Body of pancreas (tissue), 4 donors: ENCODE data around the gene PVALB. TPM values are rescaled to one million over a fixed set of nuclear protein-coding genes. Genes with fewer than 3 reads are reported as not detected.

Experiments used
- ATAC-seq: fragments of 150-250 bp; one replicate; pipeline ENCODE4 v1.9.1; 2016
- DNase-seq, 4 donors: peaks; one replicate each; pipeline ENCODE4 v3.0.0-alpha.2; 2019
- H3K27ac ChIP-seq, 4 donors: fragments of 200-600 bp; sonication (generic); 1 replicate in 3 of 4; 2 replicates in 1 of 4; pipeline versions ENCODE4 v1.5.1 to v1.6.1; 2016 to 2019; ENCODE audit warnings: mild to moderate bottlenecking in 1 of 4, mixed read lengths in 1 of 4, moderate library complexity in 1 of 4
- H3K27me3 ChIP-seq, 2 donors: fragments of 200-600 bp; sonication (generic); one replicate each; pipeline ENCODE4 v1.6.0; 2016; ENCODE audit warnings: mild to moderate bottlenecking in 1 of 2
- H3K36me3 ChIP-seq, 2 donors: fragments of 200-600 bp; sonication (generic); replicated peaks in 1 of 2; 2 replicates each; pipeline ENCODE4 v1.5.1; 2016; ENCODE audit warnings: low read depth in 2 of 2; ENCODE audit not compliant: insufficient read depth in 1 of 2
- H3K4me1 ChIP-seq: fragments of 200-600 bp; sonication (generic); one replicate; pipeline ENCODE4 v1.6.0; 2016
- H3K4me3 ChIP-seq, 2 donors: fragments of 200-600 bp; sonication (generic); 1 replicate in 1 of 2; 2 replicates in 1 of 2; pipeline ENCODE4 v1.5.1; 2016 to 2019
- H3K9me3 ChIP-seq, 3 donors: fragments of 200-600 bp; sonication (generic); 1 replicate in 2 of 3; 2 replicates in 1 of 3; pipeline ENCODE4 v1.5.1; 2016
- POLR2A ChIP-seq, 3 donors: fragments of 450-650 bp; IDR thresholded peaks; one replicate each; pipeline ENCODE4 v1.6.1; 2016; ENCODE audit warnings: antibody characterized with exemption in 3 of 3, mild to moderate bottlenecking in 2 of 3
- WGBS, 2 donors: methylation state at CpG; one replicate each; pipeline ENCODE4 v1.1.5; 2017; 5-methylcytosine and 5-hydroxymethylcytosine counted together
- intact Hi-C: fragments of 100-400 bp; cut with DNase I; formaldehyde crosslinking; loops from one replicate; pipeline ENCODE4 v1.15.1; 2023
- total RNA-seq, 2 donors: library from RNA; depleted of rRNA; stranded (reverse); fragments of >200 nt; gene quantifications; one replicate each; pipeline ENCODE4 v1.1.0, GENCODE V29; 2016
- TF ChIP-seq, protein P1 (sequence below), 7 experiments: fragments of 450-650 bp in 4 of 7; fragments of 200-600 bp in 3 of 7; sonication (generic) in 3 of 7; IDR thresholded peaks; one replicate each; pipeline ENCODE4 v1.5.1; 2016 to 2019; ENCODE audit warnings: antibody characterized with exemption in 7 of 7

The PVALB gene
- total RNA-seq, 2 donors from 2014 or later: not detected

DNA sequence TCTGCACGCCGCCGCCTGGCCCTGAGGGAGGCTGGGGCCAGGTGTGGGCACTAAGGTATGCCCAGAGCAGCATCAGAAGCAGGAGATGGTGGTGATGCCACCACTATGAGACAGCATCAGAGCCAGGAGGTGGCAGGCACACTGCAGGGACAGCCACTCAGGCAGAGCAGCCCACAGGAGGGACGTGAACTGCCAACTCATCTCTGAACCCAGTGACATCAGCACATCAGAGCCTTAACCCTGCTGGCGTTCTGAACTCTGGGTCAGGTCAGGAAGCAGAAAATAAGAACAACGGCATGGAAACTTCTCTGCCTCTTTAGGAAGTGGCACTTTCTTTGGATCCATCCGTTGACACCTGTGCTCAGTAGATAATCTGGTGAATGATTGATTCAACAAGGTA is 26.2 kb downstream of the PVALB start:
- ATAC-seq (no peak), DNase-seq (no peak)
- TF ChIP-seq, protein P1, sequence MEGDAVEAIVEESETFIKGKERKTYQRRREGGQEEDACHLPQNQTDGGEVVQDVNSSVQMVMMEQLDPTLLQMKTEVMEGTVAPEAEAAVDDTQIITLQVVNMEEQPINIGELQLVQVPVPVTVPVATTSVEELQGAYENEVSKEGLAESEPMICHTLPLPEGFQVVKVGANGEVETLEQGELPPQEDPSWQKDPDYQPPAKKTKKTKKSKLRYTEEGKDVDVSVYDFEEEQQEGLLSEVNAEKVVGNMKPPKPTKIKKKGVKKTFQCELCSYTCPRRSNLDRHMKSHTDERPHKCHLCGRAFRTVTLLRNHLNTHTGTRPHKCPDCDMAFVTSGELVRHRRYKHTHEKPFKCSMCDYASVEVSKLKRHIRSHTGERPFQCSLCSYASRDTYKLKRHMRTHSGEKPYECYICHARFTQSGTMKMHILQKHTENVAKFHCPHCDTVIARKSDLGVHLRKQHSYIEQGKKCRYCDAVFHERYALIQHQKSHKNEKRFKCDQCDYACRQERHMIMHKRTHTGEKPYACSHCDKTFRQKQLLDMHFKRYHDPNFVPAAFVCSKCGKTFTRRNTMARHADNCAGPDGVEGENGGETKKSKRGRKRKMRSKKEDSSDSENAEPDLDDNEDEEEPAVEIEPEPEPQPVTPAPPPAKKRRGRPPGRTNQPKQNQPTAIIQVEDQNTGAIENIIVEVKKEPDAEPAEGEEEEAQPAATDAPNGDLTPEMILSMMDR (IDR thresholded peaks at IDR 0.05): no peak
- TF ChIP-seq POLR2A (IDR thresholded peaks at IDR 0.05): no peak
- no peaks in the 10 kb centered on the region for H3K4me1 ChIP-seq
- no peaks in the 10 kb centered on the region for H3K9me3 ChIP-seq
- no peaks in the 10 kb centered on the region for H3K27me3 ChIP-seq
- WGBS, 2 donors: 0 to 26% methylated on average over 2 to 7 of the region's 7 CpGs
- H3K4me3 ChIP-seq: no peak overlapping the region
- H3K36me3 ChIP-seq: no peaks in the 10 kb centered on the region
- no peak overlapping the region for H3K27ac ChIP-seq
- intact Hi-C loops: no loop called here

DNA sequence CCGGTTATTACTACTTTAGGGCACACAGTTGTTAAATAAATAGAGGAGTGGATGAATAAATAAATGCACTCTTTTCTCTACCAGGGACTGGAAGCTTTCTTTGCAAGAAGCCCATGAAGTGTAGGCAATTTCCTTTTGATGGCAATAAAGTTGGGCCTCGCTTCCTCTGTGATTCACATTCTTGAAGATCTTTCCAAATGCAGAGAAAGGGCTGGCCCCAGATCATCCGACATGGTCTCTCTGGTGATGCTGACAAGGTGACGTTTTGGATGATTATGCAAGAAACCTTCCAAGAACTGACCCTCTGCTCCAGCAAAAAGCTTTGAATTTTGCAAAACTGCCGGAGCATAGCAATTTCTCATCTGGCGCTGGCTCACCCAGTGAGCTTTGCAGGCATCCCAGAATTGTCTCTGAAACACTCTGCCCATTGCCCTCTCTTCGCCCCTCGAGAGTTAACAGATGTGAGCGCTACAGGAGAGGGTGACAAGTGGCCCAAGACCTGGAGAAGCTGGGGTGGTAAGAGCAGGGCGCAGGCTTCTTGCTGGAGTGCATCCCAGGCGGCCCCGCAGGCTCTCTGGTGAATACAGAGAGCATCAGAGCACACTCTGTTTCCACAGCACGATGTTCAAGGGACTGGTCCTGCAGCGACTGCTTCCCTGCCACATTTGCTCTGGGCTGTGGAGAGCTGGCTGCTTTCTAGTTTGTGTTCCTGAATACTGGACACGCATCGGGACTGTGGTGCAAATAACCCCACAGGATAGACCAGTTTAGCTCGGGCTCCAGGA is 29.4 kb downstream of the PVALB start:
- Histone ChIP-seq H3K36me3 (no peaks in the 10 kb centered on the region), H3K4me1 (no peaks in the 10 kb centered on the region), H3K27me3 (no peaks in the 10 kb centered on the region), H3K9me3 (no peaks in the 10 kb centered on the region), H3K4me3 (no peak overlapping the region), H3K27ac (no peak overlapping the region)
- intact Hi-C loops: loop anchor here (10.0 kb wide), 1 partner anchor 267 kb away; the partner anchor contains the start of gene KCTD17
- DNase-seq: no peak
- no peak for ATAC-seq
- TF ChIP-seq POLR2A (IDR thresholded peaks at IDR 0.05): no peak
- TF ChIP-seq, protein P1 (IDR thresholded peaks at IDR 0.05): no peak
- WGBS, 2 donors: 43 to 57% methylated on average over 11 to 17 of the region's 17 CpGs

DNA sequence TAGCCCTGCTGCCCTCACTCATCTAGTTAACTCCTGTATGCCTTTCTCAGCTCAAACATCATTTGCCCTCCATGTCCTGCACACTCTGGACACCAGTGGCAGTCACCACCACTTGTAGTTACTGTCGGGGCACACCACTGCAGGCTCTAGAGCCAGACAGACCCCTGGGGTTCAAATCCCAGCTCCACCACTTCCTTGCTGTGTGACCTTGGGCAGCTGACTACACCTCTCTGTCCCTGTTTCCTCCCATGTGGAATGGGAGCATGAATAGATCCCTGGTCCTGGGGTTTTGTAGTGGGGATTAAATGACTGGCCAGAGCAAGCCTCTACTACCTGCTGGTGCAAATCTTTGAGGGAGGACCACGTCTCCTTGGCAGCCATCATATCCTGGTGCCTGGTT is 33.1 kb downstream of the PVALB start:
- H3K27ac ChIP-seq: no peak overlapping the region
- no peak for ATAC-seq
- DNase-seq: no peak
- intact Hi-C loops: loop anchor here (10.0 kb wide), 1 partner anchor 271 kb away; the partner anchor contains the start of gene KCTD17
- no peaks in the 10 kb centered on the region for H3K9me3 ChIP-seq
- H3K36me3 ChIP-seq: no peaks in the 10 kb centered on the region
- 58 to 67% methylated on average over 2 of the region's 2 CpGs for WGBS, 2 donors
- TF ChIP-seq, protein P1 (IDR thresholded peaks at IDR 0.05): no peak
- no peak for TF ChIP-seq POLR2A (IDR thresholded peaks at IDR 0.05)
- H3K4me1 ChIP-seq: peaks cover 3% of the 10 kb centered on the region
- no peak overlapping the region for H3K4me3 ChIP-seq
- H3K27me3 ChIP-seq: no peaks in the 10 kb centered on the region

DNA sequence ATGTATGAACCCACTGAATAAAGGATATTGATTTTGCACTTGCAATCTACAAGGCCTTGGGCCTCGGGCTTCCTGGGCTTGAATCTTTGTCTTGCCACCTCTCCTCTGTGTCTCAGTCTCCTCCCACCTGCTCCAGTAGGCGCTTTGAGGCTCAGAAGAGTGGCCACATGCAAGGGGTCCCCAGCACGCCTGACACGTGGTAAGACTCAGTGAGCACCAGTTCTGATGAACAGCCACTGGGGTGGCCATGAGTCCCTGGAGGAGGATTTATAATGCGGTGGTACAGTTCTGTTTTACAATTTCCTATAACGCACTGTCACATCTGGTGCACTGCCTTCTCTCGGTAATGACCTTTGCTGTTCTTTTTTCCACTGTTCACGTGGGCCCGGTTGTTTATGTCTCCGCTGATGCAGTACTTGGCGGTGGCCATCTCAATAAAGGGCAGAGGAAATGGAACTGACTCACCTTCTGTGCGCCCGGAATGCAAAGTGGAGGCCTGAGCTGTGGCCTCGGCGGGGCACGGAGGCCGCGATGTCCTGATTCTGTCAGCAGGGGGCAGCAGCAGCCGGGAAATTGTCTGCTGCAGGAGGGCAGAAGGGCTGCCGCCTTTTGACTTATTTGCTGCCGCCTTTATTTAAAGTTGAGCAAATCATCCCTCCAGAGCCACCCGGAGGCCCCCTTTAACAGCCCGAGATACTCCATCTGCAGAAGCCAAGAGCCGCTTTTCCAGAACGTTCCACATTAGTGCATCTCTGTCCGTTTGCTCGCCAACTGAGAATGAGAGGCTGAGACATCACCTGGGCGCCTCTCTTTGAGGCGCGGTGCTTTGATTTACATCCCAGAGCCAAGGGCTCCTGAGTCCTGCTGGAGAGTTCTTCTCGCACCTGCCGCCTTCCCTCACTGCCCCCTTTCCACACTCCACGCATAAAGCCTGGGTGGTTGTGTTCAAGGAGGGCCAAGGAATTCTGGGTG is 34.9 kb downstream of the PVALB start:
- H3K27ac ChIP-seq: no peak overlapping the region
- no peaks in the 10 kb centered on the region for H3K27me3 ChIP-seq
- no peaks in the 10 kb centered on the region for H3K9me3 ChIP-seq
- 20 to 21% methylated on average over 19 to 33 of the region's 33 CpGs for WGBS, 2 donors
- H3K4me1 ChIP-seq: peaks cover 3% of the 10 kb centered on the region
- intact Hi-C loops: loop anchor here (10.0 kb wide), 1 partner anchor 273 kb away; the partner anchor contains the start of gene KCTD17
- no peak overlapping the region for H3K4me3 ChIP-seq
- no peaks in the 10 kb centered on the region for H3K36me3 ChIP-seq
- peak; percentile 77 to 82 (median 81) for DNase-seq
- TF ChIP-seq, protein P1 (IDR thresholded peaks at IDR 0.05): peak; percentile 77 to 98 (median 91)
- no peak for TF ChIP-seq POLR2A (IDR thresholded peaks at IDR 0.05)
- peak; percentile 93 for ATAC-seq
